Effector memory CD4-positive, alpha-beta T cell (primary cell): Measurements from ENCODE around the gene NOTCH3.

Experiments
- DNase-seq, 3 donors: peaks; one replicate each; pipeline ENCODE4 v3.0.0-alpha.2; 2020
- H3K27ac ChIP-seq: 2 replicates; pipeline ENCODE4 v1.7.0; 2013; ENCODE audit warnings: mild to moderate bottlenecking, low read length, moderate library complexity; ENCODE audit not compliant: insufficient read depth, poor library complexity, severe bottlenecking
- H3K27me3 ChIP-seq: replicated peaks from 2 replicates; pipeline ENCODE4 v1.7.0; 2013; ENCODE audit warnings: mild to moderate bottlenecking, low read length; ENCODE audit not compliant: insufficient read depth, control insufficient read depth, poor library complexity, severe bottlenecking
- H3K36me3 ChIP-seq: 2 replicates; pipeline ENCODE4 v1.7.0; 2013; ENCODE audit warnings: mild to moderate bottlenecking, low read length, moderate library complexity; ENCODE audit not compliant: control insufficient read depth, insufficient read depth
- H3K4me1 ChIP-seq: 2 replicates; pipeline ENCODE4 v1.7.0; 2013; ENCODE audit warnings: low read length, mild to moderate bottlenecking; ENCODE audit not compliant: control insufficient read depth, insufficient read depth, poor library complexity, severe bottlenecking
- H3K4me3 ChIP-seq: 2 replicates; pipeline ENCODE4 v1.7.0; 2013; ENCODE audit warnings: low read length, low read depth, mild to moderate bottlenecking; ENCODE audit not compliant: insufficient read depth, poor library complexity, severe bottlenecking
- H3K9me3 ChIP-seq: 2 replicates; pipeline ENCODE4 v1.7.0; 2013; ENCODE audit warnings: mild to moderate bottlenecking, low read length, moderate library complexity; ENCODE audit not compliant: control insufficient read depth

NOTCH3 gene

DNA sequence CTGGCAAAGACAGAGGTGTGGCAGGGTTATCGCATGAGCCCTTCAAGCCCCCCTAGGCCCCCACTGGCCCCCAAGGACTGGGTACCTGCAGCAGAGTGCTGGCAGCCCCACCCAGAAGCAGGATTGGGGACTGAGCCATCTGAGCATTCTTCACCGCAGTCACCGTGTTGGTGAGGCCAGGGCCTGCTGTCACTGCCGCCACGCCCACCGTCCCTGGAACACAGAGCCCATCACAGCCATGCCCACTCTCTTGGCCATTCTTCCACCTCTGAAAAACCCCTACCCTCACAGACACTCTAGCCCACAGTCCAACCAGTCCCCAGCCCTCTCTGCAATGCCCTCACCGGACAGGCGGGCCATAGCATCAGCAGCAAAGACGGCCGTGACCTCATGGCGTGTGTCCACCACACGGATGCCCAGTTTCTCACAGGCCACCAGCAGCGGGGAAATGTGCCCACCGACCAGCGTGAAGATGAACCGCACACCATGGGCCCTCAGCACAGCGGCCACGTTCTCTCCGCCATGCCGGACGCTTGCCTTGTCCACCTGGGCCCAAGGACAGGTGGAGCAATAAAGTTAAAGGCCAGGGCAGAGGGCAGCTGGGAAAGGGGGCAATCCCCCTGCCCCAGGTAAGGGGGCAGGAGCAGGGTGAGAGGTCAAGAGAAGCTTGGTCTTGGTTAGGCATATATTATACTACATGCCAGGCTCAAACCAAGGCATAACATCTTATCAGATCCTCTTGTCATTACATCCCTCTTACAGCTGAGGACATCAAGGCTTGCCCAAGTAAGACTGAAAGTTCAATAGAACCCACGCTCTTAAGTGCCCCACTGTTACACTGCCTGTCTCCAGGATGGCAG is 77.5 kb downstream of the NOTCH3 start:
- no peaks in the 10 kb centered on the region for H3K27me3 ChIP-seq
- H3K4me1 ChIP-seq = peaks cover 2% of the 10 kb centered on the region
- H3K27ac ChIP-seq = no peak overlapping the region
- H3K9me3 ChIP-seq = no peaks in the 10 kb centered on the region
- no peak overlapping the region for H3K4me3 ChIP-seq
- no peak for DNase-seq
- H3K36me3 ChIP-seq = peaks cover 40% of the 10 kb centered on the region

DNA sequence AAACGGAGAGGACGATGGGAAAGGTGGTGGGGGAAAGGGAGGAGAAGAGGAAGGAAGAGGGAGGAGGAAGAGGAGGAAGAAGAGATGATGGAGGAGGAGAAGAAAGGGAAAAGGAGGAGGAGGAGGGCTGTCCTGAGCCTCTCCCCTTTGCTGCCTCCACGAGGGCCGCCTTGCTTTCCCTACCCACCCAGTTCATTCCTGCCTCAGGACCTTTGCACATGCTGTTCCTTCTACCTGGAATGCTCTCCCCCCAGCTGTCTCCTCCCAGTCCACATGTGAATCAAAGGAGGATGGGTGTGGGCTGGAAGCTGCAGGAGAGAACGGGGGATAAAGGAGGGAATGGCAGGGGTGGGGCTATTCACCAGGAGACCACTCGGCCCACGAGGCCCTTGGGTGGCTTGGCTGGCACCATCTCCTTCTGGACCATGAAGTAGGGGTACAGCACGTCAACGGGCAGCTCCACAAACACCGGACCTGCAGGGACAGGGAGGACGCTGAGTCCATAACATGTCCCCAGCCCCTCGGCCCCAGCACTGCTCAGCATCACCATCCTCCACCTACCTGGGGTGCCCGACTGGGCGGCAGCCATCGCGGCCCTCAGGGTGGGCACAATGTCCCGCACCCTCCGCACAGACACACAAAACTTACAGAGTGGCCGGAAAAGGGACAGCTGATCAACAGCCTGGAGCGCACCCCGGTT is 78.3 kb downstream of the NOTCH3 start:
- Histone ChIP-seq H3K27me3 (no peaks in the 10 kb centered on the region), H3K9me3 (no peaks in the 10 kb centered on the region), H3K36me3 (peaks cover 47% of the 10 kb centered on the region), H3K4me1 (peaks cover 2% of the 10 kb centered on the region), H3K4me3 (no peak overlapping the region), H3K27ac (no peak overlapping the region)
- no peak for DNase-seq

DNA sequence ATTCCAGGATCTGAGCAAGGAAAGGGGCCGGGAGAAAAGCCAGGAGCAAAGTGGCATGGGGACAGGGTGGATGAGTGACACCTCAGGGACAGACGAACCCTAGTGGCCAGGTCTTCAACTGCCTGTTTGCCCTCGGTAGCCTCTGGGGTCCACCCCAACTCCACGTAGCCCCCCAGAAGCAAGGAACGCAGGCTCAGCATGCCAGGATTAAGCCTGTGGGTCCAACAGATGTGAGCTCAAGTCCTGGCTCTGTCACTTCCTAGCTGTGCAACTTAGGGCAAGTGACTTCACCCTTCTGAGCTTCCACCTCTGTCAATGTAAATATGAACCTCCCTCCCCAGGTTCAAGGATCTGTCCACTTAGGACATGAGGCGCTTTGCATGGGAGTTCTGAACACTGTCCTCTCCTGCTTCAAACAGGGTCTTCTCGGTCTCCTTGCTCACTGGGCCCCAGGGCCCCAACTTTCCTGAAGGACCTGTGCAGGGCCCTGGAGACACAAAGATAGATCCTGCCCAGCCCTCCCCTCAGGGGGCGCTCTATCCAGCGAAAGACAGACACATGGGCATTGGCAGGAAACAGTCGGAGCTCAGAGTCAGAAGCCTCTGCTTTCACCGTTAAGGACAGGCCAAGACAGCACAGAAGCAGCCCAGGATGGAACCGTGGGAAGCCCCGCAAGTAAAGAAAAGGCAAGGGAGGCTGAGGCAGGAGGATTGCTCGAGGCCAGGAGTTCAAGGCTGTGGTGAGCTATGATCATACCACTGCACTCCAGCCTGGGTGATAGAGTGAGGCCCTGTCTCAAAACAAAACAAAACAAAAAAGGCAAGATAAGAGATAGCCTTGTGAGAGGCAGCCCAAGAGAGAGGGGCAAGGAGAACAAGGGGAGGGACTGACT is 80.4 kb downstream of the NOTCH3 start:
- no peaks in the 10 kb centered on the region for H3K9me3 ChIP-seq
- no peak for DNase-seq
- no peak overlapping the region for H3K27ac ChIP-seq
- H3K36me3 ChIP-seq = peaks cover 61% of the 10 kb centered on the region
- no peaks in the 10 kb centered on the region for H3K27me3 ChIP-seq
- peaks cover 2% of the 10 kb centered on the region for H3K4me1 ChIP-seq
- H3K4me3 ChIP-seq = no peak overlapping the region

DNA sequence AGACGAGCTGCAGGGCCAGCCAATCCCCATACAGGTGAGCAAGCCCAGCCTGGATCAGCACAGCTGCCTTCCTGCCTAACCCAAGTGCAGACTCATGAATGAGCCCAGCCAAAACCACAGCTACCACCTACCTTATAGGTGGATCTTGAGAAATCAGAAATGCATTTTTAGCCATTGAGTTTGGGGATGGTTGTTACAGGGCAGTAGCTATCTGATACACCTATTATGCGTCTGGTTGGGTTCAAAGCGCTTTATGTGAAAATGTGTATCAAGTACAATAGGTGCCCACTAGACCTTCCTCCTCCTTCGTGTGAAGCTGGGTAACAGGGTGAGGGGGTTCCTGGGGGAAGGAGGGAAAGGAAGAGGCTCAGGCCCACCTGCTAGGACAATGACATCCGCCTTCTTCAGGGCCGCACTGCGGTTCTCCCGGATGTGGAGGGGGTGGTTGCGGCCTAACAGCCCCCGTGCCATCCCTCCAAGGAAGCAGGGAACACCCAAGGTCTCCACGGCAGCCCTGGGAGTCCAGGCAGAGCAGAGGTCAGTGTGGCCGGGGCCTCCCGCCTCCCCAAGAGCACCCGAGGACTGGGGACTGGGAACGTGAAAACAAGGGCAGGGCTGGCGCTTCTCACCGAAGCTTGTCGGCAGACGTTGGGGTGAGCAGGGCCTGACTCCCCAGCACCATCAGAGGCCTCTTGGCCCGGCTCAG is 81.9 kb downstream of the NOTCH3 start:
- Histone ChIP-seq H3K27me3 (no peaks in the 10 kb centered on the region), H3K9me3 (no peaks in the 10 kb centered on the region), H3K27ac (no peak overlapping the region), H3K36me3 (peaks cover 66% of the 10 kb centered on the region), H3K4me3 (no peak overlapping the region), H3K4me1 (no peaks in the 10 kb centered on the region)
- DNase-seq = no peak

DNA sequence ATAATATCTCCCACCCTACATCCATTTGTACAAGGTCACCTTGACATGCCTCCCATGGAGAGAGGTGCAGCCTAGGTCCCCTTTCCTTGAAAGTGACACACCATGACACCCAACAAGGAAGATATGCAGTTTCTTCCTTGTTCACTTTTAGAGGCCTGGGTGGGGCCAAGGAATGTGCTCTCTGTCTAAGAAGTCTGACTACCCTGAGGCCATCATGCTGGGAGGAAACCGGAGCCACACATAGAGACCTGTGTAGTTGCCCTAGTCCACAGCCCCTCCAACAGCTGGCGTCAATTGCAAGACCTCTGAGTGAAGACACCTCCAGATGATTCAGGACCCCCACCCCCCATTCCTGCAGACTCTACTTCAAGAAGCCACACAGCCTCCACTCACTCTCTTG is 82.5 kb downstream of the NOTCH3 start:
- no peak overlapping the region for H3K4me3 ChIP-seq
- no peak overlapping the region for H3K27ac ChIP-seq
- H3K27me3 ChIP-seq = no peaks in the 10 kb centered on the region
- H3K9me3 ChIP-seq = no peaks in the 10 kb centered on the region
- H3K4me1 ChIP-seq = no peaks in the 10 kb centered on the region
- peaks cover 66% of the 10 kb centered on the region for H3K36me3 ChIP-seq
- no peak for DNase-seq

DNA sequence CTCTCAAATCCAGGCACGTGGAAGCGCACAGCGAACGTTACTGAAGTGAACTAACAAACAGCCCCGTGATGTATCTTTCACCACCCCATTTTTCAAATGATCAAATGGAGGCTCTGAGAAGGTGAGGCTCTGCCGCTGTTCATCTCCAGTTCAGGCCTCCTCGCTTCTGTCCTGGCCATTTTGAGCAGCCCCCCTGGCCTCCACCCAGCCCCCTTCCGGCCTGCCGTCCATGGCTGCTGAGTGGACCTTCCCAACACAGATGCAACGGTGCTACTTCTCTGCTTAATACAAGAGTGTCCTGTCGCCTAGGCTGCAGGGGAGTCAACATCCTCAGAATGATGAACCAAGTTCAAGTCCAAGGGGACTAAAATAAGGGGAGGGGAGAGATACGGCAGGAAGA is 83.9 kb downstream of the NOTCH3 start:
- Histone ChIP-seq H3K9me3 (no peaks in the 10 kb centered on the region), H3K27me3 (no peaks in the 10 kb centered on the region), H3K4me1 (no peaks in the 10 kb centered on the region), H3K36me3 (peaks cover 57% of the 10 kb centered on the region), H3K27ac (no peak overlapping the region), H3K4me3 (no peak overlapping the region)
- no peak for DNase-seq

DNA sequence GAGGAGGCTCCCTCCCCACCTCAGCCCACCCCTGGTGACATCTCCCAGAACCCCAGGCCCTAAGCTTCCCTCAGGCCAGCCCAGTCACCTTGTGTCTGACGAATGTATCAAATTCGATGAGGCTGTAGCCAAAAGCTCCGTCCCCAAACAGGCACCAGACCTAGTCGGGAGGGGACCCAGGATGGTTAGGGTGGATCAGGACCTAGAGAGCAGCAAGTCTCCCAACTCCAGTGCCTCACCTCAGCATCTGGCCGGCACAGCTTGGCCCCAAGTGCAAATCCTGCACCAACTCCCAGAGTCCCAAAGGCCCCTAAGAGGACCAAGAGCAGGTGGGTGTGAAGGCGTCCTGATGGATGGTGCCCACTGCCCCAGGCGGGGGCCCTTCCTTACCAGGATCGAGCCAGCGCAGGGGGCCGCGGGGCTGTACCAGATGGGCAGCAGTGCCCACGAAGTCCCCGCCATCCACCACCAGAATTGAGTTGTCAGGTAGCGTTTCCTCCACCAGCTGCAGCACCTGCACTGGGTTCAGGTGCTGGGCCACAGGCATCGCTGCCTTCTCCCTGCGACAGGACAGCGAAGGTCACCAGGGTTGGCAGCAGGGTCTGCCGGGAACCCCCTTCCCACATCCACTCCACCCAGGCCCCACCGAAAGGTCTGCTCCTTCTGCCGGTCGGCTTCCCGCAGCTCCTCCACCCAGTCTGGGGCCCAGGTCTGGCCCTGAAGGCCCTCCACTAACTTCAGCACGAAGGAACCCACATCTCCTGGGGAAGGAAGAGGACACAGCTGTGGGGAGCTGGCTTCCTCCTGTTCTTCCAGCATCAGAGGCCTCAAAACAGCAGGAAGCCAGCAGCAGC is 84.8 kb downstream of the NOTCH3 start:
- DNase-seq = no peak
- H3K4me3 ChIP-seq = no peak overlapping the region
- no peaks in the 10 kb centered on the region for H3K27me3 ChIP-seq
- no peak overlapping the region for H3K27ac ChIP-seq
- H3K36me3 ChIP-seq = peaks cover 53% of the 10 kb centered on the region
- no peaks in the 10 kb centered on the region for H3K4me1 ChIP-seq
- no peaks in the 10 kb centered on the region for H3K9me3 ChIP-seq

DNA sequence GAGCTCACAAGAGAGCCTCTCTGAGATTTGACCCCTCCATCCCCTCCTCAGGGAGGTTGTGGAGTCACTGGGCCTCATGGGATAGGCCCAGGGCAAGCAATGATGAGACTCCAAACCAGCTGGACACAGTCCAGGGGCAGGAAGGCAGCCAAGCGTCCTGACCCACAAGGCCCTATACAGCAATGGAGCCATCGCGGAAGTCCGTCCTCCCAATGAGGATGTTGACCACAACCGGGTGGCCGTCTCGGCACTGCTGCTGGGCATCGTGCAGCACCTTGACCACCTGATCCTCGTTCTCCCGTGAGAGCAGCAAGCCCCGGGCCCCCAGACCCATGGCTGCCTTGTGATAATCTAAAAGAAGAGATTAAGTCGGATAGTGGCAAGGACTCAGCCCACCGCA is 85.7 kb downstream of the NOTCH3 start:
- Histone ChIP-seq H3K9me3 (no peaks in the 10 kb centered on the region), H3K36me3 (peaks cover 44% of the 10 kb centered on the region), H3K4me3 (no peak overlapping the region), H3K4me1 (no peaks in the 10 kb centered on the region), H3K27me3 (no peaks in the 10 kb centered on the region), H3K27ac (no peak overlapping the region)
- DNase-seq = no peak

DNA sequence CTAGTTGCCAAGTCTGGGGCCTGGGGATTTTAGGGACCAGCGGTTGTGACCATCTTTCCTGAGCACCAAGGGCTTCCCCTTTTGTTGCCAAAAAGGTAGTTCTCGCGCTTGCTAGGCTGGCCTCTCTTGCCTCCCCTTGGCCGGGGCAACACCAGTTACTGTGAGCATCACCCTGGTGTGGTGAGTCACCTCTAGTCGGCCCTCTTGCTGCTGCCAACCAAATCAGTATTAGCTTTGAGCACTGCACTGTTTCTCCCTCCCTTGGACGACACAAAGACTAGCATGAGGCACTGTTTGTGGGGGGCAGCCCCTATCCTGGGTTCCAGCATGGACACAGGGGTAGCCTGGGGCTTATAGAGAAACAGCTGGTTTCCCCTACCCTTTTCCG is 86.6 kb downstream of the NOTCH3 start:
- no peaks in the 10 kb centered on the region for H3K4me1 ChIP-seq
- no peak for DNase-seq

More for the DNA sequence above, 86.6 kb downstream of the NOTCH3 start:
- Histone ChIP-seq H3K27me3 (no peaks in the 10 kb centered on the region), H3K9me3 (no peaks in the 10 kb centered on the region), H3K27ac (no peak overlapping the region), H3K36me3 (peaks cover 35% of the 10 kb centered on the region), H3K4me3 (no peak overlapping the region)
